BJ (cell line): ENCODE data around the gene BBX. TPM values are rescaled to one million over a fixed set of nuclear protein-coding genes. Genes with fewer than 3 reads are reported as not detected.
A peak's percentile ranks its signal among the peaks of the same experiment; 100 is the strongest.

Source experiments
- CTCF ChIA-PET: fragments of 350-600 bp; formaldehyde crosslinking; extraction: SDS; loops from one replicate; lab custom pipeline; 2021; ENCODE audit warnings: antibody characterized with exemption, inconsistent platforms; lab: Yijun Ruan, JAX
- POLR2A ChIA-PET: fragments of 300-600 bp; sonication (Branson Sonifier 250); formaldehyde crosslinking; extraction: SDS; loops from one replicate; lab custom pipeline; 2021; ENCODE audit warnings: antibody characterized with exemption; lab: Charles Lee
- DNase-seq: peaks from one replicate; pipeline ENCODE4 v3.0.0-alpha.2; 2011; ENCODE audit warnings: low read depth
- H3K27me3 ChIP-seq: 2 replicates; pipeline ENCODE4 v1.6.0; 2011; ENCODE audit warnings: low read length; ENCODE audit not compliant: control insufficient read depth, insufficient read depth
- H3K36me3 ChIP-seq: 2 replicates; pipeline ENCODE4 v1.5.1; 2011; ENCODE audit warnings: low read length; ENCODE audit not compliant: control insufficient read depth, insufficient read depth
- H3K4me3 ChIP-seq: 2 replicates; pipeline ENCODE4 v1.5.1; 2011; ENCODE audit warnings: low read depth, mild to moderate bottlenecking, control low read depth, low read length
- polyA plus RNA-seq: library from polyadenylated mRNA; depleted of rRNA; stranded (reverse); fragments of >200 nt; gene quantifications from 2 replicates; pipeline ENCODE4 v1.2.3, GENCODE V29; 2011
- TF ChIP-seq, protein P1 (sequence below): IDR thresholded peaks from 2 replicates; pipeline ENCODE4 v1.5.1; 2011; ENCODE audit warnings: low read depth, mild to moderate bottlenecking, control low read depth, inconsistent platforms, low read length, moderate library complexity; ENCODE audit not compliant: insufficient read depth

The BBX gene
- polyA plus RNA-seq, 1 experiment, result 47.6 TPM

DNA sequence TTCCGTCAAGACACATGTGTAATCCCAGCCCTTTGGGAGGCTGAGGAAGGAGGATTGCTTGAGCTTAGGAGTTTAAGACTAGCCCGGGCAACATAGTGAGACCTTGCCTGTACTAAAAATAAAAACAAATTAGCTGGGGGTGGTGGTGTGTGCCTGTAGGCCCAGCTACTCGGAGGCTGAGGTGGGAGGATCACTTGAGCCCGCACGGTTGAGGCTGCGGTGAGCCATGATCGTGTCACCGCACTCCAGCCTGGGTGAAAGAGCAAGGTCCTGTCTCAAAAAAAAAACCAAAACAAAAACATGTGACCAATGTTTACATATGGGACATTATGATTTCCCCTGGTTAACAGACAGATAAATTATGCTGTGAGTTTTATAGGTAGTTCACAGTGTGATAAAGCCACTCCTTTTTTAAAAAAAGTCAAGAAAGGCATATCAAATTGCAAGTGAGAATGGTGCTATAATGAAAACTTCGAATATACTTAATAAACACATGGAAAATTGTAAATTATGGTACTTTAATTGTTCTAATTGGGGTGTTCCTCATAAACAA is 9.2 kb downstream of the BBX start:
- Histone ChIP-seq H3K4me3 (no peak overlapping the region), H3K27me3 (no peaks in the 10 kb centered on the region)
- CTCF ChIA-PET, result interaction anchor here (0.8 to 1.2 kb wide), 2 partner anchors 8 to 324 kb away, joined by 3 read pairs; no protein-coding TSS in a partner anchor

GRCh38 chr3:107540857-107541256 is 18.1 kb downstream of the BBX start:
- DNase-seq, result no peak
- TF ChIP-seq, protein P1, sequence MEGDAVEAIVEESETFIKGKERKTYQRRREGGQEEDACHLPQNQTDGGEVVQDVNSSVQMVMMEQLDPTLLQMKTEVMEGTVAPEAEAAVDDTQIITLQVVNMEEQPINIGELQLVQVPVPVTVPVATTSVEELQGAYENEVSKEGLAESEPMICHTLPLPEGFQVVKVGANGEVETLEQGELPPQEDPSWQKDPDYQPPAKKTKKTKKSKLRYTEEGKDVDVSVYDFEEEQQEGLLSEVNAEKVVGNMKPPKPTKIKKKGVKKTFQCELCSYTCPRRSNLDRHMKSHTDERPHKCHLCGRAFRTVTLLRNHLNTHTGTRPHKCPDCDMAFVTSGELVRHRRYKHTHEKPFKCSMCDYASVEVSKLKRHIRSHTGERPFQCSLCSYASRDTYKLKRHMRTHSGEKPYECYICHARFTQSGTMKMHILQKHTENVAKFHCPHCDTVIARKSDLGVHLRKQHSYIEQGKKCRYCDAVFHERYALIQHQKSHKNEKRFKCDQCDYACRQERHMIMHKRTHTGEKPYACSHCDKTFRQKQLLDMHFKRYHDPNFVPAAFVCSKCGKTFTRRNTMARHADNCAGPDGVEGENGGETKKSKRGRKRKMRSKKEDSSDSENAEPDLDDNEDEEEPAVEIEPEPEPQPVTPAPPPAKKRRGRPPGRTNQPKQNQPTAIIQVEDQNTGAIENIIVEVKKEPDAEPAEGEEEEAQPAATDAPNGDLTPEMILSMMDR, result no peak
- H3K27me3 ChIP-seq, result no peaks in the 10 kb centered on the region
- H3K4me3 ChIP-seq, result no peak overlapping the region
- POLR2A ChIA-PET, result no interaction called here
- CTCF ChIA-PET, result no interaction called here
- no peaks in the 10 kb centered on the region; the same call in 1 of the 2 replicates for H3K36me3 ChIP-seq

More for the DNA sequence above, 9.2 kb downstream of the BBX start:
- no peaks in the 10 kb centered on the region for H3K36me3 ChIP-seq
- TF ChIP-seq, protein P1, result no peak
- POLR2A ChIA-PET, result no interaction called here
- DNase-seq, result no peak

- CTCF ChIA-PET, result interaction anchor here (1.0 to 1.3 kb wide), 2 partner anchors 113 to 307 kb away, joined by 4 to 6 read pairs; no protein-coding TSS in a partner anchor
- DNase-seq, result no peak
- H3K4me3 ChIP-seq, result no peak overlapping the region
- no peaks in the 10 kb centered on the region for H3K27me3 ChIP-seq
- POLR2A ChIA-PET, result no interaction called here
- no peaks in the 10 kb centered on the region; the same call in 1 of the 2 replicates for H3K36me3 ChIP-seq
- TF ChIP-seq, protein P1, result no peak
These were observed 19.9 kb downstream of the BBX start for GRCh38 chr3:107542665-107543064.

- DNase-seq, result no peak
- ChIA-PET POLR2A (no interaction called here), CTCF (interaction anchor here (1.3 kb wide), 1 partner anchor 114 kb away, joined by 4 read pairs; no protein-coding TSS in a partner anchor)
- H3K36me3 ChIP-seq, result no peaks in the 10 kb centered on the region; the same call in 1 of the 2 replicates
- no peaks in the 10 kb centered on the region for H3K27me3 ChIP-seq
- no peak overlapping the region for H3K4me3 ChIP-seq
- TF ChIP-seq, protein P1, result 0 out of 2 replicates have a peak, but pooled peaks have one; percentile 15
These were observed 20.9 kb downstream of the BBX start for GRCh38 chr3:107543666-107544065.

- DNase-seq, result no peak
- ChIA-PET CTCF (interaction anchor here (1.2 to 1.6 kb wide), 2 partner anchors 9 to 116 kb away, joined by 3 to 6 read pairs; no protein-coding TSS in a partner anchor), POLR2A (no interaction called here)
- H3K27me3 ChIP-seq, result no peaks in the 10 kb centered on the region
- no peaks in the 10 kb centered on the region for H3K36me3 ChIP-seq
- H3K4me3 ChIP-seq, result no peak overlapping the region
- TF ChIP-seq, protein P1, result no peak
These were observed 22.9 kb downstream of the BBX start for GRCh38 chr3:107545680-107546120.
